NB4 (cell line): ENCODE measurements around the gene SLC8A2.

Experiments
- DNase-seq: peaks from one replicate; pipeline ENCODE4 v3.0.0; 2010; ENCODE audit warnings: low read depth
- H3K4me3 ChIP-seq: one replicate; pipeline ENCODE4 v1.5.1; 2011; ENCODE audit warnings: mild to moderate bottlenecking, low read depth, low read length, moderate library complexity
- CTCF ChIP-seq: IDR thresholded peaks from one replicate; pipeline ENCODE4 v1.5.1; 2012; ENCODE audit warnings: low read depth, low read length
- MAX ChIP-seq: IDR thresholded peaks from 2 replicates; pipeline ENCODE4 v1.6.1; 2011; ENCODE audit warnings: low read depth, low read length
- MYC ChIP-seq: IDR thresholded peaks from 2 replicates; pipeline ENCODE4 v1.6.1; 2011; ENCODE audit warnings: low read depth, low read length
- POLR2A ChIP-seq: IDR thresholded peaks from 2 replicates; pipeline ENCODE4 v1.6.1; 2011; ENCODE audit warnings: mild to moderate bottlenecking; ENCODE audit not compliant: insufficient read length; ENCODE audit errors: extremely low read depth

SLC8A2 gene

DNA sequence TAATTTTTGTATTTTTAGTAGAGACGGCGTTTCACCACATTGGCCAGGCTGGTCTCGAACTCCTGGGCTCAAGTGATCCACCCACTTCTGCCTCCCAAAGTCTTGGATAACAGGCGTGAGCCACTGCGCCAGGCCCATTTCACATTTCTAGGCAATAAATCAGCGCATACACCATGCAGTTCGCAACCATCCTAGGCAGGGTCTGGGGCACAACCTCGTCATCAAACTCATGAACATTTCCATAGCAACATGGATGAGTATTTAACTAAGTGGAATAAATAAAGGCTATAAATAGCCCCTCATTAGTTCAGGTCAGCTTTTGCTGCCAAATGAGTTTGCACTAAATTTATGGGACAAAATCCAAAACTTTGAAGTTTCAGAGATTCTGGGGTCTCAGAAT lies 60.6 kb downstream of the SLC8A2 start:
- no peak for DNase-seq

GRCh38 chr19:47408156-47408938 lies 63.3 kb downstream of the SLC8A2 start:
- peak; percentile 31 for DNase-seq
- TF ChIP-seq CTCF, result no peak
- no peak overlapping the region for H3K4me3 ChIP-seq

More for the DNA sequence above, 60.6 kb downstream of the SLC8A2 start:
- TF ChIP-seq MAX, result no peak
- no peak for TF ChIP-seq MYC
- TF ChIP-seq CTCF, result no peak
- no peak for TF ChIP-seq POLR2A
- H3K4me3 ChIP-seq, result no peak overlapping the region

DNA sequence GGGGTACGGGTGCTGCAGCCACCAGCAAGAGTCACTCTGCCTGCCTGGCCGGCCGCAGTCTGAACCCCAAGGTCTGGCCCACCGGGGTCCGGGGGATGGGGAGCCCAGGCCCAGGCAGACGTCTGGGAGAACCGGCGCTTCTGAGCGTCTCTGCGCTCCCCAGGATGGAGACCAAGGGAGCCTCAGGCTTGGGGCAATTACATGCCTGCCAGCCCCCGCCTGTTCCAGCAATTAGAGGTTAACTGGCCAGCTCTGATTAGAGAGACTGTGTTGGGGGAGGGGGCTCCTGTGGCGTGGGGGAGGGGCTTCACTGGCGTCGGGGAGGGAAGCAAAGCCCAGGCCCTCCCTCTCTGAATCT lies 64.3 kb downstream of the SLC8A2 start:
- DNase-seq, result peak; percentile 37
- TF ChIP-seq MYC, result no peak
- TF ChIP-seq MAX, result no peak
- no peak for TF ChIP-seq POLR2A
- TF ChIP-seq CTCF, result no peak
- H3K4me3 ChIP-seq, result no peak overlapping the region

DNA sequence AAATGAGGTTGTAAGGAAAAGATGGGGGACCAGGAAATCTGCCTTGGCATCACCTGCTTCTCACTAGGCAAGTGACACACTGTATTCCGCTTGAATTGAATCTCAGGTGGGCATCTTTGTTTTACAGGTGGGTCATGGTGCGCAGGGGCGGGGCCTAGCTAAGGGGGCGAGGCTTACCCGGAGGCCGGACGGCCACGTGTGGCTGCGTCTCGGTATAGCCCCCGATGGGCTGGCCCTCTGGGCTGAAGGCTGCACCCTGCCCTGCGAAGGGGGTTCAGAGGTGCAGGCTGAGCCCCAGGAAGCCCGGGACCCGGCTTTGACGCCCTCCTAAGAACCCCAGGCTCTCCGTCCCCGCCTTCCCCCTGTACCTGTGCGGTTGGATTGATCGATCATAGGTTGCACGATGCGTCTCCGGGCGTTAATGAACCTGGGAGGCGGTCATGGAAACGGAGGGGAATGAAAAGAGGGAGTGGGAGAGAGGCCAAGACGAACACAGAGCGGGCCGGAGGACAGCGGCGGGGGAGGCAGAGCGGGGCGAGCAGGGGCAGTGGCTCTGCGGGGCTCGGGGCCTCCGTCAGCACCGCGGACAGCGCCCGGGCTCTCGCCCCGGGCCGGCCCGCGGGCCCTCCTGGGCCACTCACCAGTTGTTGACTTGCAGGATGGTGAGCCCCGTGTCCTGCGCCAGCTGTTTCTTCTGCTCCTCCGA lies 64.8 kb downstream of the SLC8A2 start:
- H3K4me3 ChIP-seq, result no peak overlapping the region
- peak; percentile 54 for TF ChIP-seq MAX
- TF ChIP-seq POLR2A, result no peak
- DNase-seq, result peak; percentile 81

DNA sequence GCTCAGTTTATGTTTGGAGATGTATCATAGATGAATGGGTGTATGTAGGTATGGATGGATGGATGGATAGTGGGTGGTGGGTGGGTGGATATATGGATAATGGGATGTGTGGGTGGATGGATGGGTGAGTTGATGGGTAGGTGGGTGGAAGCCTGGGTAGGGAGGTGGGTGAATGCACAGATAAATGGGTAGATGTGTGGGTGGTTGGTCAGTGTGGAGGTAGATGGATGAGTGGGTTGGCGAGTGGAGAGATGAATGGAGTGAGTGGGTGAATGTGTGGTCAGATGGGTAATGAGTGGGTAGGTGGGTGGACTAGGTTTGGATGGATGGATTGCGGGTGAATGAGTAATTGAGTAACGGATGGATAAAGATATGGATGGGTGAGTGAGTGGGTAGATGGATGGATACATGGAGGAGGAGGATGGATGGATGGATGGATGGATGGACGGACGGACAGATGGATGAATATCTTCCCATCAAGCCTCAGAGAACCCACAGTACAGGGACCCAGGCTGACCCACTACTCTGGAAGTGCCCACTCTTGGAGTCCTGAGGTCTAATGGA lies 65.8 kb downstream of the SLC8A2 start:
- H3K4me3 ChIP-seq, result no peak overlapping the region
- DNase-seq, result no peak
- TF ChIP-seq MAX (no peak), CTCF (no peak), MYC (no peak), POLR2A (no peak)

GRCh38 chr19:47405197-47405550 lies 66.5 kb downstream of the SLC8A2 start:
- DNase-seq, result peak; percentile 24
- TF ChIP-seq MYC (no peak), POLR2A (no peak), MAX (no peak), CTCF (no peak)
- H3K4me3 ChIP-seq, result no peak overlapping the region
